NCI-H460 (cell line): ENCODE data around the gene PRTG. TPM values are rescaled to one million over a fixed set of nuclear protein-coding genes. Genes with fewer than 3 reads are reported as not detected.
A peak's percentile ranks its signal among the peaks of the same experiment; 100 is the strongest.
"Not testable (repeated sequence)": the region's sequence is repeated elsewhere in the genome, so short reads cannot be mapped to it uniquely, and the experiment has no call there.

Experiments used
- DNase-seq: peaks from one replicate; pipeline ENCODE4 v3.0.0-alpha.2; 2016; ENCODE audit warnings: low read depth; ENCODE audit errors: extremely low read depth
- total RNA-seq: library from RNA; depleted of rRNA; stranded (reverse); fragments of >200 nt; shearing (Covaris generic); gene quantifications from 2 replicates; pipeline ENCODE4 v1.2.3, GENCODE V29; 2014

Gene PRTG
- total RNA-seq, 1 experiment from 2014 or later: 13.4 TPM

DNA sequence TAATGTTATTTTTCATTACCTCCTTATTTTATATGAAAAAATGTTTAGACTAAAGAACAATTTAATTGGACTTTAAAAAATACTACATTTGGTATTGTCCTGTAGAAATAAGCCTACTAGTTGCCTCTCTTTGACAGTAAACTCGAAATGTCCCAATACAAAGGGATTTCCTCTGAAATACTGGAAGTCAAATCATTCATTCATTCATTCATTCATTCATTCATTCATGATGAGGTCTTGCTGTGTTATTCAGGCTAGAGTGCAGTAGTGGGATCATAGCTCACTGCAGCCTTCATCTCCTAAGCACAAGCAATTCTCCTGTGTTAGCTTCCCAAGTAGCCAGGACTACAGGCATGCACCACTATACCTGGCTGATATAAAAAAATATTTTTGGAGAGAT lies 104.2 kb downstream of the PRTG start:
- no peak for DNase-seq

- no peak for DNase-seq
Observed at GRCh38 chr15:55637086-55637485, 105.9 kb downstream of the PRTG start.

DNA sequence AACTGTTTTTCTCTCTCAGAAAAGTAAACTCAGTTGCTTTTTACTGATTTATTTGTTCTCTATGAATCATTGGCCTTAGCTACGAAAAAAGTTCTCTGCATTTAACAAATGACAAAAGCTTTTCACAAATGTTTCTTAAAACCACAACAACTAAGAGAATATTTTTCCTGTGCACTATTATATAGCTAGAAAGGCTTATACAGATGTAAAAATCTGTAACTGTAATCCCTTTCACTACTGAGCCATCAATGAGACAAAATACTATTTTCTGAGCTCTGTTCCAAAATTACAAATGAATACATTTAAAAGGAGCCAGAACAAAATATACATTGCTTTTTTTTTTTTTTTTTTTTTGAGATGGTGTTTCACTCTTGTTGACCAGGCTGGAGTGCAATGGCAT lies 109.2 kb downstream of the PRTG start:
- no peak for DNase-seq

DNA sequence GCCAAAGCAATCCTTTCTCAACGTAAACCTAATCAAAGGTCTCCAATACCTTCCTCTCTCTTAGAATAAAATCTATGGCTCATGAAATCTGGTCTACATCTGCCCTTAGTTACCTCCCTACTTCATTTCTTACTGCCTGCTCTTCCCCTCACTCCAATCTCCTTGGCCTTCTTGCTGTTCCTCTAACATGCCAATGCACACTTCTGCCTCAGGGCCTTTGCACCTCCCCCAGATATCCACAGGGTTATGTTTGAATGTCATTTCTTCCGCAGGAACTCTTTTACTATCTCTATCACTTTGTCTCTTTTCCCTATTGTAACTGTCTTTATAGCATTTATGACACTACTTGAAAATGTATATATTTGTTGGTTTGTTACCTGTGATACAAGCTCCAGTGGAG lies 110.5 kb downstream of the PRTG start:
- no peak for DNase-seq

DNA sequence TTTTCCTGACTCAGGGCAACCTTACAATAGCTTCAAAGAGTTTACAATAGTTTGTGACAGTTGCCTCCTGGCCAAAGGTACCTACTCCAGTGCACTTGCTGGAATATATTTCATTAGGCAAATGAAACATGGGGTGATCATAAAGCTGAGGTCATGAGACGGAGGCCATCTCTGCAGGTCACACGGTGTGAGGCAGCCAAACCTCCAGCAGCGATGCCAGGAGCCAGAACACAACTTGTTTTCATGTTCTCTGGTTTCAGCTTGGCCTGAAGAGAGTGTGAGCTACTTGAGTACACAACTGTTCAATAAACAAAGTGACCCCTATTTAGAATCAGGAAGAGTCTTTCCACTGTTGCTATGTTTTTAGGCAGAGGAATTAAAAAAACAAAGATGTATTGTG lies 112.1 kb downstream of the PRTG start:
- DNase-seq: no peak

DNA sequence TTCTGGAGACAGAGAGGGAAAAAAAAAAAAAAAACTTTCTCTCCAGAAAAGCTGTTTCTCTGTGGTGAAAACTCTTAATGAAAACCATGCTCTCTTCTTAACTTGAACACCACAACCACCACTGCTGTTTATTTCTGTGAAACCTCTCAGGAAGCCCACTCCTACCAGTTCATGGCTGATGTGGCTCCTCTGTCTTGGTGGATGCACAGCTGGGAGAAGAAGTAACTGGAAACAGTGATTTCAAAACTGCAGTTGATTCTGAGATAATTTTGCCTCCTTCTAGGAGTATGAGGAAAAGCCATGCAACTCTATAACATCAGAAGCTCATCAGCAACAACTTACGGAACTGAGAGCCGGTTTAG lies 114.6 kb downstream of the PRTG start:
- DNase-seq: no peak

GRCh38 chr15:55627730-55628368 lies 115.1 kb downstream of the PRTG start:
- DNase-seq: peak; percentile 82

- DNase-seq: no peak
Observed at GRCh38 chr15:55619783-55620182, 123.2 kb downstream of the PRTG start.

DNA sequence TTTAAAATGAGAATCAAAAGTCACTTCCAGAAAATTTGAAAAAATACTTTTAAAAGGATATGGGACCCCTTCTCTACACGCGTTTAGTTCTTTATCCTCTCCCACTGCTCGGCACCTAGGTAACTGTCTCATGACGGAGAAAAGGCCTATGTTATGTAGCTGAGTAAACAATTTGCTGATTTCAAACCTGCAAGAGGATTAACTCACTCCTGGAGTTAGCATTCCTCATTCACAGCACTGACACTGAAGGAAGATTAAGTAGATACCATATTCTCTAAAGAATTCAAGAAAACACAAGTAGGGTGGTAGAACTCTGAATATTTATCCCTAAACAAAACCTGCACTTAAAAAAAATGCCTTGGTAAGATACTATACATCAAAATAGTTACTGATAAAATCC lies 124.6 kb downstream of the PRTG start:
- no peak for DNase-seq

DNA sequence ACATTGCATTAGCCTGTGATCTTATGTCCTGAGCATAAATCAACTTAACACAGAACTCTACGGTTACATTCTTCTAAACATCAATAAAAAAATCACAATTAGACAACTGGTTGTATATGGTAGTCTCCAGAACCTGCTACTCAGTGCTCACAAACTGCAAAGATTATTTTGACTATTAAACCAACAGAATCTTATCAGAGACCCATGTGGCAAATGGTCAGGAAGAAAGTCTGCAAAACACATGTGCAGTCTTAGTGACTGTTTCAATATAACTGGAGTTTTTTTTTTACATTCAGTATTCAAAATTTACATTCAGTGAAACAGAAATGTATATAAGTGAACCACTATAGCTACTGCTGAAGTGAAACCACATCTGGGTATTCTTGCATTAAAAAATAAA lies 127.5 kb downstream of the PRTG start:
- no peak for DNase-seq

GRCh38 chr15:55613727-55614126 lies 129.2 kb downstream of the PRTG start:
- DNase-seq: no peak

DNA sequence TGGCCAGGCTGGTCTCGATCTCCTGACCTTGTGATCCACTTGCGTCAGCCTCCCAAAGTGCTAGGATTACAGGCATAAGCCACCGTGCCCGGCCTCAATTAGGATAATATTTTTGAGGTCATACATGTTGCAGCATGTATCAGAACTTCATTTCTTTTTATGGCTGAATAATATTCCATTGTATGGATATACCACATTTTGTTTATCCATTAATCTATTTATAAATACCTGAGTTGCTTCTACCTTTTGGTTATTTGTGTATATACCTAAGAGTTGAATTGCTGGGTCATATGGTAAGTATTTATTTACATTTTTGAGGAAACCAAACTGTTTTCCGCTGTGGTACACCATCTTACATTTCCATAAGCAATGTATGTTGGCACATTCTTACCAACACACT lies 136.7 kb downstream of the PRTG start:
- DNase-seq: no peak

DNA sequence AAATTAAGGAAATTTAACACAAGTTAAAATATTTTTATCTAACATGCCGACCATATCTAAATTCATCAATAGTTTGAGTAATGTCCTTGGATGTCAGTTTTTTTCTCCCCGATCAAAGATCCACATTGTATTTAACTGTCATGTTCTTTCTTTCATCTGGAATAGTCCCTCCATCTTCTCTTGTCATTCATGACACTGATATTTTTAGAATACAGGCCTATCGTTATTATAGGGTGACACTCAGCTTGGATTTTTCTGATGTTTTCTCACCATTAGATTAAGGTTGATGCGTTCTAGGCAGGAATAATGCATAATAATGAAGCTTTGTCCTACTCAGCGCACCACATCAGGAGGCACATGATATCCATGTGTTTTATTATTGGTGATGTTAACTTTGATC lies 141.6 kb downstream of the PRTG start:
- DNase-seq: no peak

DNA sequence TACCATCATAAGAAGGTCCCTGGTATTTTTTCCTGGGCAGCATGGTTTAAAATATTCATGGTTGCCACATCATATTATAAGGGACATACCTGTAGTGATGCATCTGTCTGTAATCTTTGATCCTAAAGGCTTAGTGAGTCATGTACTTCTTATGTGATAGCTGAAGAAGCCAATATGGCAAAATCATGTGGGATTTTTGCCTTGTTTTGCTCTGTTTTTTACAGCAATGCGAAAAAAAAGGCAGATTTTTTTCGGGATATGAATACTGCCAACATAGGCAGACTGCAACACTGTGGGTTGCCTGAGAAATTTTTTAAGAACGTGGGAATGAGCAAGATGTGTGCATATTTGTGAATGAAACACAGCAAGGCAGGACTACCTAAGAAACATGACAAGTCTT lies 143.5 kb downstream of the PRTG start:
- no peak for DNase-seq

DNA sequence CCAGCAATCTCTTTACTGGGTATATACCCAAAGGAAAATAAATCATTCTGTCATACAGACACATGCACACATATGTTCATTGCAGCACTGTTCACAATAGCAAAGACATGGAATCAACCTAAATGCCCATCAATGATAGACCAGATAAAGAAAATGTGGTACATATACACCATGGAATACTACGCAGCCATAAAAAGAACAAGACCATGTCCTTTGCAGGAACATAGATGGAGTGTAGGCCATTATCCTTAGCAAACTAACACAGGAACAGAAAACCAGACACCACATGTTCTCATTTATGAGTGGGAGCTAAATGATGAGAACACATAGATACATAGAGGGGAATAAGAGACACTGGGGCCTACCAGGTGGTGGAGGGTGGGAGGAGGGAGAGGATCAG lies 149.9 kb downstream of the PRTG start:
- not testable (repeated sequence) for DNase-seq

DNA sequence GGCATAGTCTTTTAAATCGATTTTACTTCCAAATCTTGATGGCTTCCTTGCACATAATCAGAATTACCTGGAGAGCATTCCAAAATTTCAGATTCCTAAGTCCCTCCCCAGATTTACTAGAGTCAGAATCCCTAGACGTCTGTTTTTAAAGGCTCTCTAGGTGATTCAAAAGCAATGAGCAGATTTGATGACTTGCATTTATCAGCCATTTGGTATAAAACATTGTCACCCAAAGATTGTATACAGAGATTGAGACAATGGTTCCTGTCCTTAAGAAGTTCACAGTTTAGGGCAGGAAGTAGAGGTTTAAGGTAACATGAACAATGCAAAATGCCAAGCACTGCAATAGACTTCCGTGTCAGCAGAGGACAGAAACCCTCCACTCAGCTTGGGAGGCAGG lies 152.2 kb downstream of the PRTG start:
- no peak for DNase-seq

DNA sequence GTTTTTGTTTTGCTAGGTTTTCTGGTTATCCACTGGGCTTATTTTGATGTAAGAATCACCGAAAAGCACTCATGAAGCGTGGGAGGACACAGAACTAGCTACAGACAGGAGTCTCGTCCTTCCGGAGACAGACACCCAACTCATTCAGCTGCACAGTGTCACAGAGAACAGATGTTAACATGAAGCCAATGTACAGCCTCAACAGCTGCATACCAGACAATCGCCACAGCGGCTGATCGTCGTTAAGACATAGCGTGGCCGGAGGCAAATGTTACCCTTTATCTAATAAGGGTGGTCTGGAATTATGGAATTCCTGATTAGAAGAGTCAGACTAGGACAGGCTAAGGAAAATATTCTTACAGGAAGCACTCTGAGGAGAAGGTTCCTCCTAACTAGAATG lies 153.7 kb downstream of the PRTG start:
- no peak for DNase-seq

GRCh38 chr15:55588815-55589115 lies 154.2 kb downstream of the PRTG start:
- no peak for DNase-seq

GRCh38 chr15:55588070-55588814 lies 154.7 kb downstream of the PRTG start, which contains the start of gene PYGO1:
PYGO1 (minus strand) TSS chr15:55588345; CDS start chr15:55587883, 462 bp downstream.
- no peak for DNase-seq

DNA sequence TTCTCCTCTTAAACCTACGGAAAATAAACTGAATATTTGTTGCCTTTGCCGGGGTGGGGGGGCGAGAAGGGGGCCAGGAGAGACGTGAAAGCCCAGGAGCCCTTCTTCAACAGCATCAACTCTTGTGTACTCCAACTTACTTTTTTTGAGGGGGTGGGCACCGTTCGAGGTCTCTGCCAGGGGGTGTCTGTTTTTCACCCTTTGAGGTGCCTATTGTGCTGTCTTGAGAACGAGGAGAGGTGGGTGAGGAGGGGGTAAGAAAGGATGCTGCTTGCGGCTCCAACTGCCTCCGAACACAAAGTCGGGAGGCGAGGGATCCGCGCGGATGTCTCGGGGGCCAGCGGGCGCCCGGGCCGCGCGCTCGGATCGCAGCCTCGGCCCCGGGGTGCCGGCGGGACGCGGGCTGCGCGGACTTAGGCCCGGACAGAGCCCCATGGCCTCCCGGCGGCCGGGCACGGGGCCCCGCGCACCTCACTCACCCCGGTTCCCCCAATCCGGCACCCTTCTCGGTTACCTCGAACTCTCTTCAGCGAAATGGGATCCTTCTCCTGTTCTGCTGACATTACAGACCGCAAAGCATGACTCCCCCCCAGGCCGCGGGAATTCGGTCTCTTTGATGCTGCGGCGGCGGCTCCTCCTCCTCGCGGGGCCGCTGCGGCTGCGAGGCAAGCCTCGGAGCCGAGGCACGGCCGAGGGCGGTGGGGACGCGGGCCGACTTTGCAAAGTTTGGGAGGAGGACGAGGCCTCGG lies 155.5 kb downstream of the PRTG start:
- no peak for DNase-seq

GRCh38 chr15:55586808-55587207 lies 156.1 kb downstream of the PRTG start:
- no peak for DNase-seq

DNA sequence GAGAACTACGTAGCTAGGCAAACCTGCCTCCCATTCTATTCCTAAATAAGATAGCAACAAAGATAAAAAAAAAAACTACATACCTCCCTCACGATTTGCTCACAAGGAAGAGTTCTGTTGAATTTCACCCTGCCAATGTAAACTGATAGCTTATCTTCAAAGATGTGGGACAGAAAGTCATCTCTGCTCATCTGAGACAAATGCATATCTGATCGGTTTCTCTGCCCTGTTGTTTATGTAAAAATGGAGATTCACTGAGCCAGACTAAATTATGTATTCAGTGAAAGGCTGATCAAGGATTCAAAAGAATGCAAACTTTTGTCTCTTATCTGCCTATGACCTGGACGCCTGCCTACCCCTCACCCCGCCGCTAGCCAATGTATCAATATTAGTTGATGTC lies 166.0 kb downstream of the PRTG start:
- no peak for DNase-seq
